ENCODE results near the gene TRAPPC5. TPM values are rescaled to one million over a fixed set of nuclear protein-coding genes. Genes with fewer than 3 reads are reported as not detected.
A peak's percentile ranks its signal among the peaks of the same experiment; 100 is the strongest.
"Not testable (repeated sequence)": the region's sequence is repeated elsewhere in the genome, so short reads cannot be mapped to it uniquely, and the experiment has no call there.

Gene TRAPPC5
- 96.8 and 101 TPM in 2 replicates for total RNA-seq (2014; rRNA removed)
- polyA plus RNA-seq (2012): 242 TPM

DNA sequence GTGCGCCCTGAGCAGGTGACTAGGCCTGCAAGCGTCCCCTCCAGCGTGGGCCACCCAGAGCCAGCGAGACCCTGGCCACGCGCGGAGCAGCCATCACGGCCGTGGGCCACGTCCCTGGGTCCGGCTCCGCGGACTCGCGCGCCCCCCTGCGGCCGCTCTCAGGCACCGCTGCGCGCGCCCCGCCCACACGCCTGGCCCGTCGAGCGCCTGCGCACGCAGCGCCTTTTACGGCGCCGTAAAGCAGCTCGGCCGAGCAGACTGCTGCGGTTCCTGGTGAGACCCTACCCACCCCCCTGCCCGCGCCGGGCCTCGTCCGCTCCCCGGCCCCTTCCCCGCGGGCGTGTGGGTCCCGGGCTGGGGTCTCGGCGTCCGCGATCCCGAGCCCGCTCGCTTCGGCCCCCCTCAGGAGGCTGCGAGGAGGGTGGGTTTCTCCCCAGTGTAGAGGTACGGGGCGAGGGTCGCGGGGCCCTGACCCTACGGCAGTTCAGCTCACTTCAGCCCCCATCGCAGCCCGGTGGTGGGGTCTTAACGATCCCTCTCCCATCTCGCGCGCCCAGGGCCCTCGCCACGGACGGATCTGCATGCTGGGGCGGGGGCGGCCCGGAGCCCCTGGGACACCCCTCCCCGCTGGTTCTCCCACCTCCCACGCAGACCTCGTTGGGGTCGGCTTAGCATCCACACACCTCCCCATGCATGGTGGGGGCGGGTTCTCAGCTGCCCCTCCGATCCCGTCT, at the start of gene TRAPPC5:
TRAPPC5 (plus strand) TSS at position 228 of the 734 bp plus-strand sequence. CDS start 1,421 bp downstream, outside the sequence.
- DNase-seq (ENCODE audit: low read depth): peak; percentile 67

DNA sequence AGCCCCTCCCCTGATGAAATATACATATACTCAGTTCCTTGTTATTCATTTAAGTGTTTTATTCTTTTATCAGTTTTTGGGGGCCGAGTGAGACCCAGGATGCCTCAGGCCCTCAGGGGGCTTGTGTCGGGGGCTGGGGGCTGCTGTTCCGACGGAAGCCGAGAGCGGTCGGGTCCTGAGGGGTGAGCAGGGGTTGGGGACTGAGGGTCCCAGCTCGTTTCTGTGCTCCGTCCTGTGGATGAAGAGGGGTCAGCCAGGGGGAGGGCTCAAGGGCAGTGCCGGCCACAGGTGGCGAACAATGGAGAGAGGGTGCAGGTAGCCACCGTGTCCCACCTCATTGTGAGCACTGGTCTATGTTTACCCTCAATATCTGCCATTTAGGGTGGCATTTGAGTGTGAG, 49.1 kb upstream of the TRAPPC5 start:
- DNase-seq (ENCODE audit: low read depth): no peak

- DNase-seq (ENCODE audit: low read depth): no peak
Measured at GRCh38 chr19:7632340-7633203, 48.1 kb upstream of the TRAPPC5 start.

DNA sequence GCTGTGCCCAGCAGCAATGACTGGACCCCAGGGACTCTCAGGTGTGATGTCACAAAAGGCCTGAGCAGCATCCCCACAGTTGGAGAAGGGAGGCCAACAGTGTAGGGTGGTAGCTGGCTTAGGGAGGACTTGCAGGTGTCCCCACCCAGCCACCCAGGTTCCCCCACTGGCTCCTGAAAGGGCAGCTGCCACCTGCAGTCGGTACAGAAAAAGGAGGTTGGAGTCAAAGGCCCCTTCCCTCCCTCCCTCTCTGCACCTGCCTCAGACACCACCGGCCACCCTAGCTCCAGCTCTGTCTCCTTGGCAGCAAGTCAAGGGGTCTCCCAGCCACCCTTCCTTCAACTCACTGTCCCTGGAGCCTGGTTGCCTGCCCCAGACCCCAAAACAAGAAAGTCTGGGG, 46.9 kb upstream of the TRAPPC5 start, which contains the start of gene PCP2:
PCP2 (minus strand) TSS at position 22 of the 400 bp plus-strand sequence. CDS start 262 bp downstream, outside the sequence.
- DNase-seq (ENCODE audit: low read depth): no peak

DNA sequence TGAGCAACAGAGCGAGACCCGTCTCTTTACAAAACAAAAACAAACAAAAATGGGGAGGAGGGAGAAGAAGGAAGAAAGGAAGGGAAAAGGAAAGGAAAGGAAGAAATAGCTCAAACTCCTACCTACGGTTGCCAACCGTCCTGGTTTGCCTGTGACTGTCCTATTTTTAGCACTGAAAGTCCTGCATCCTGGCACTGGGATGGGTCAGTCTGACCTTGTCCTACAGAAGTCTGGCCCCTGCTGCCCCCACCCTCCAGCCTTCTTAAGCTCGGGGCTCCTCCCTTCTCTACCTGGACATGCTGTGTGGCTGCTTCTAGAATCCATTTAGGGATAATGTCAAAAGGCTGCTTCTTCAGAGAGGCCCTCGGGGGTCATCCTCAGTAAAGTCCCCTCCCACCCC, 45.0 kb upstream of the TRAPPC5 start:
- no peak for DNase-seq (ENCODE audit: low read depth)

- no peak for DNase-seq (ENCODE audit: low read depth)
Measured at GRCh38 chr19:7636317-7636690, 44.3 kb upstream of the TRAPPC5 start.

DNA sequence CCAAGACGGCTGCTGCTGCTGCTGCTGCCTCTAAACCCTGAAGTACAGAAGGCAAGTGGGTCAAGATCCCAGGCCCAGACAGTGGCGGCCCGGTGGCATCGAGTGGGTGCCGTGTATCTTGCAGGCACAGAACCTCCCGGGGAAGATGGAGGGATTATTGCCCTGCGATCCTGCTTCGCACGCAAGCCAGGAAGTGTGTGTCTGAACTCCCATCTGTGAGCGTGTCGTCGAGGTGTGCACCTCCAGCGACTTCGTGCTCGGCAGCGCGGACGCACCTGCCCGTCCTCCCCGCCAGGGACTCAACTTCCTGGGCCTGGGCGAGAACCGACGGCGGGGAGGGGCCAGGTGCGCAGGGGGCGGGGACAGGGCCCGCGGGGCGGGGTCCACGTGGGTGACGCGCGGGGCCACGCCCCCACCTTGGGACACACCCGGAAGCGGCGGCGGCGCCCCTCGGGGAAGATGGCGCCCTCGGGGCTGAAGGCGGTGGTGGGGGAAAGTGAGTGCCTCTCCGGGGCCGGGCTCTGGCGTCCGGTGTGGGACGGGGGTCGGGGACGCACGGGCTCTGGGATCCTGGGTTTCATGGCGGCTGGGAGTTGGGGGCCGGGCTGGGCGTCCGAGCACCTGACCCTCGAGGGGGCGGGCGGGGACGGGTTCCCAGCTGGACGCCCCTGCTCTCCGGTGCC, 43.8 kb upstream of the TRAPPC5 start, which contains the start of gene STXBP2:
STXBP2 (plus strand) TSS at position 420 of the 683 bp plus-strand sequence; CDS start at position 460, 40 bp downstream.
- no peak for DNase-seq (ENCODE audit: low read depth)

GRCh38 chr19:7637374-7638256, 43.0 kb upstream of the TRAPPC5 start:
- DNase-seq (ENCODE audit: low read depth): no peak

DNA sequence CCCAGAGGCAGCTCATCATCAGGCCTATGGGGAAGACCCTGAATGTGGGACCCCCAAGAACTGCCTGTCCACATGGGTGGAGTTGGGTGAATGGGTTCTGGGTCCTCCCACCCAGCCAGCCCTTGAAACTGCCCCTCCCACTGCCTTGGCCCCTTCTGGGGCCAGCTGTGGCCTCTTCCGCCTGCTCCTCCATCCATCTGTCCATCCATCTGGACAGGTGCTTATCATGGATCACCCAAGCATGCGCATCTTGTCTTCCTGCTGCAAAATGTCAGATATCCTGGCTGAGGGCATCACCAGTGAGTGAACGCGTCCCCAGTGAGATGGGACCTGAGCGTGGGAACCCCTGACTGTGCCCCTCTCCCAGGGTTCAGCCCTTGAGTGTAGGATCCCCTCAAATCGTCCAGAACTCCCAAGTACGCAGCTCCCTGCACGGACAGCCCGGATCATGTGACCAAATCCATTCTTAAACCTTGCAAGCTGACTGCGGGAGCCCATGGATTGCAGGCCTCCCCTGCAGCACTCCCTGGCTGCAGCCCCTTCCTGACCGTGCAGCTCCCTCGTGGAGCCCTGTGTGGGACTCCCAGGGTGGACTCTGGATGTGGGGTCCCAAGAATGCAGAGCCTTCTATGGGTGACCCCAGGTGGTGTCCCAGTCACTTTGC, 41.7 kb upstream of the TRAPPC5 start:
- DNase-seq (ENCODE audit: low read depth): no peak

DNA sequence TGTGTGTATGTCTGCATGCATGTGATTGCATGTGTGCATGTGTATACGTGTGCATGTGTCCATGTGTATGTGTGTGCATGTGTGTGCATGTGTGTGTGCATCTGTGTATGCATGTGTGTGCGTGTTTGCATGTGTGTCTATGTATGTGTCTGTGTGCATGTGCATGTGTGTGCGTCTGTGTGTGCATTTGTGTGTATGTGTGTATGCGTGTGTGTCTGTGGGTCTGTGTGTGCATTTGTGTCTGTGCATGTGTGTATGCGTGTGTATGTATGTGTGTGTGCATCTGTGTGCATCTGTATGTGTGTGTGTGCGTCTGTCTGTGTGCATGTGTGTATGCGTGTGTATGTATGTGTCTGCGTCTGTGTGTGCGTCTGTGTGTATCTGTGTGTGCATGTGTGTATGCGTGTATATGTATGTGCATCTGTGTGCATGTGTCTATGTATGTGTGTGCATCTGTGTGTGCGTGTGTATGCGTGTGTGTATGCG, 40.7 kb upstream of the TRAPPC5 start:
- DNase-seq (ENCODE audit: low read depth): no peak

DNA sequence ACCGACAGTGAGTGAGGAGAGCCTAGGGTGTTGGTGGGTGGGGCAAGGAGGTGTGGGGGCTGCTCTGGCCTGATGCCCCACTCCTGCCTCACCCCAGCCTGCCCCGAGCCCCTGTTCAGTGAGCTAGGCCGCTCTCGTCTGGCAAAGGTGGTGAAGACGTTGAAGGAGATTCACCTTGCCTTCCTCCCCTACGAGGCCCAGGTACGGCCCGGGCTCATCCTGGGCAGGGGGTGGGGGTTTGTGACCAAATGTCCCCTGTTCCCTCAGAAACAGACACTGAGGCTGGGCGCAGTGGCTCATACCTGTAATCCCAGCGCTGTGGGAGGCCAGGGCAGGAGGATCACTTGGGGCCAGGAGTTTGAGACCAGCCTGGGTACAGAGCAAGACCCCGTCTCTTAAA, 39.8 kb upstream of the TRAPPC5 start:
- no peak for DNase-seq (ENCODE audit: low read depth)

- DNase-seq (ENCODE audit: low read depth): no peak
Measured at GRCh38 chr19:7641290-7642276, 39.0 kb upstream of the TRAPPC5 start.

- DNase-seq (ENCODE audit: low read depth): no peak
Measured at GRCh38 chr19:7642295-7643030, 38.2 kb upstream of the TRAPPC5 start.

- DNase-seq (ENCODE audit: low read depth): no peak
Measured at GRCh38 chr19:7643031-7643415, 37.6 kb upstream of the TRAPPC5 start.

GRCh38 chr19:7643629-7644549, 36.7 kb upstream of the TRAPPC5 start:
- DNase-seq (ENCODE audit: low read depth): not testable (repeated sequence)

GRCh38 chr19:7644550-7644877, 36.1 kb upstream of the TRAPPC5 start:
- no peak for DNase-seq (ENCODE audit: low read depth)

- DNase-seq (ENCODE audit: low read depth): no peak
Measured at GRCh38 chr19:7645163-7645562, 35.5 kb upstream of the TRAPPC5 start.

Measured in LHCN-M2 (cell line).